NCI-H1436 treated with DMSO at 0.1 percent for 48 hours (cell line): ENCODE measurements around the gene DMXL2.
"Not testable (repeated sequence)": the region's sequence is repeated elsewhere in the genome, so short reads cannot be mapped to it uniquely, and the experiment has no call there.

Experiments
- DNase-seq: peaks from one replicate; lab custom pipeline; 2025; lab: John Stamatoyannopoulos, UW

Gene DMXL2

GRCh38 chr15:51491941-51492340 is 130.6 kb downstream of the DMXL2 start:
- DNase-seq: no peak

- no peak for DNase-seq
These were observed 137.8 kb downstream of the DMXL2 start for GRCh38 chr15:51484781-51485180.

- DNase-seq: no peak
These were observed 138.6 kb downstream of the DMXL2 start for GRCh38 chr15:51483985-51484384.

GRCh38 chr15:51483520-51483919 is 139.1 kb downstream of the DMXL2 start:
- DNase-seq: no peak

- no peak for DNase-seq
These were observed 146.8 kb downstream of the DMXL2 start for GRCh38 chr15:51475736-51476135.

GRCh38 chr15:51470512-51470911 is 152.1 kb downstream of the DMXL2 start:
- no peak for DNase-seq

GRCh38 chr15:51460796-51461195 is 161.8 kb downstream of the DMXL2 start:
- DNase-seq: no peak

GRCh38 chr15:51450001-51450400 is 172.6 kb downstream of the DMXL2 start:
- DNase-seq: no peak

- DNase-seq: no peak
These were observed 173.8 kb downstream of the DMXL2 start for GRCh38 chr15:51448622-51449399.

- no peak for DNase-seq
These were observed 174.5 kb downstream of the DMXL2 start for GRCh38 chr15:51447855-51448621.

- not testable (repeated sequence) for DNase-seq
These were observed 176.4 kb downstream of the DMXL2 start for GRCh38 chr15:51446029-51446744.

- DNase-seq: no peak
These were observed 177.8 kb downstream of the DMXL2 start for GRCh38 chr15:51444807-51445206.

GRCh38 chr15:51444112-51444511 is 178.5 kb downstream of the DMXL2 start:
- DNase-seq: no peak

GRCh38 chr15:51443282-51443914 is 179.2 kb downstream of the DMXL2 start:
- no peak for DNase-seq

- DNase-seq: no peak
These were observed 184.0 kb downstream of the DMXL2 start for GRCh38 chr15:51438526-51438925.

GRCh38 chr15:51425517-51426040 is 197.0 kb downstream of the DMXL2 start:
- no peak for DNase-seq

GRCh38 chr15:51424780-51425179 is 197.8 kb downstream of the DMXL2 start:
- no peak for DNase-seq

- DNase-seq: not testable (repeated sequence)
These were observed 199.5 kb downstream of the DMXL2 start for GRCh38 chr15:51423040-51423439.

GRCh38 chr15:51416129-51416528 is 206.4 kb downstream of the DMXL2 start:
- DNase-seq: no peak

- DNase-seq: no peak
These were observed 208.2 kb downstream of the DMXL2 start for GRCh38 chr15:51414256-51414860.

- no peak for DNase-seq
These were observed 216.7 kb downstream of the DMXL2 start for GRCh38 chr15:51405693-51406523.
